LNCAP (cell line): ENCODE results near the gene CBFA2T3.

ENCODE experiments used
- CTCF ChIP-seq: fragments of 450-650 bp; IDR thresholded peaks from 2 replicates; pipeline ENCODE4 v1.5.1; 2017; ENCODE audit warnings: mild to moderate bottlenecking

CBFA2T3 gene

GRCh38 chr16:88973415-88974050 lies 3.5 kb downstream of the CBFA2T3 start:
- no peak for TF ChIP-seq CTCF

- TF ChIP-seq CTCF, result no peak
These were observed 4.0 kb downstream of the CBFA2T3 start for GRCh38 chr16:88973007-88973410.

DNA sequence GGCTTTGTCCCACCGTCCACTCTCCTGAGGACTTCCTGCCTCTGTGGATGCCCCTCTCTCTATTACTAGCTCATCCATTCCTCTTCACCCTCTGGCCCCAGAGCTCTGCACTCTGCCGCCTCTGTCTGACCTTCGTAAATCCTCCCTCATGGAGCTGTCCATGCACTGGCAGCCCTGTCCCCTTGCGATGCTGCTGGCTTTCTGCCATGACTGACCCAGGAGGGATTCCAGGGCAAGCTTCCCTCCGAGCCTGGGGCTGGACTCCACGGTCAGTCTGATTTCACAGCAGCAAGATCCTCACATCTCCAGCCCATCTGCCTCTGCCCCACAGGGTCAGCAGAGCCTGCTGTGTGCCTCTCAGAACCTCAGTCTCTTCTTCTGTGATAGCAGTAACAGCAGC lies 4.7 kb downstream of the CBFA2T3 start:
- TF ChIP-seq CTCF, result no peak

GRCh38 chr16:88971371-88972097 lies 5.5 kb downstream of the CBFA2T3 start:
- TF ChIP-seq CTCF, result no peak

GRCh38 chr16:88970539-88971065 lies 6.4 kb downstream of the CBFA2T3 start:
- TF ChIP-seq CTCF, result no peak

DNA sequence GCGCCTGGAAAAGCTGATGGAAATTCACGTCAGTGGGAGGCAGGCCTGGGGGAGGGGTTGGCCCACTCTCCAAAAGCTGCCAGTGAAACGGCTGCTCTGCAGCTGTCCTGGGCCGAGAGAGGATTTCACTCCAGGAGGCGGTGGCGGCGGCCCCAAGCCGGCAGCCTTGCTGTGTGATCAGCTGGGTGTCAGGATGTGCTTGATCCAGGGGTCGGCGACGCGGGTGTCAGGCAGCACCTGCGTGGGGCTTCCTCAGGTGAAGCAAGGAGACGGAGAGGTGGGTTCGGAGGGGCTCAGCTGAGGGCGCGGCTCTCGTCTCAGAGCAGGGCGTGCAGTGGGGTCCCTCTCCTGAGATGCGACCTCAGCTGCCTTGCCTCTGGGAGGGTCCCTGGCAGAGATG lies 7.0 kb downstream of the CBFA2T3 start:
- TF ChIP-seq CTCF, result no peak

DNA sequence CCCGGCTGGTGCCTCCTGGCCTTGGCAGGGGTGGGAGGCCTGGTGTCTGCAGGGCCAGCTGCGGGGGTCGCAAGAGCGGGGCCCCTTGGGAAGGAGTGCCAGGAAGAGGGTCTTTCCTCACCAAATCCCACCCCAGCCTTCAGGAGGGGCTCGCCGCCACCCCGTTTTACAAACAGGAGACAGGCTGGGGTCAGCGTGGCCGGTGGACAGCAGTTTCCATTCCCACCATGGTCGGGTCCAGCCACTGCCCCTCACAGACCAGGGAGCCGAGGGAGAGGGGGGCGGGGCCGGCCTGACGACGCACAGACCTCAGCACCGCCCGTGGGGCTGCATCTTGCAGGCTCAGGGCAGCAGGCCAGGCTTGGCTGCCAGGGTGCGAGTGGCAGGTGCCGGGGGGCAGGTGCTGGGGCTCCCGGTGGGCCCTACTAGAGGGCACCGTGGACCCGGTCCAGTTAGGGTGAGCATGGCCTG lies 7.6 kb downstream of the CBFA2T3 start:
- no peak for TF ChIP-seq CTCF
